ENCODE results near the gene PLD6. TPM values are rescaled to one million over a fixed set of nuclear protein-coding genes. Genes with fewer than 3 reads are reported as not detected.

The PLD6 gene
- total RNA-seq, 1 experiment from 2014 or later, result 0.09 TPM

GRCh38 chr17:17183744-17184143 is 22.4 kb downstream of the PLD6 start:
- no peak overlapping the region for H3K4me3 Mint-ChIP-seq
- H3K9me3 ChIP-seq (ENCODE audit: control insufficient read depth, low read depth, low read length), result no peaks in the 10 kb centered on the region
- no peak overlapping the region for H3K14ac ChIP-seq (ENCODE audit: insufficient read depth, low read length)
- H2BK20ac ChIP-seq (ENCODE audit: low read depth, low read length, poor library complexity, severe bottlenecking), result no peak overlapping the region
- H2AK5ac ChIP-seq (ENCODE audit: insufficient read length, low read length), result no peak overlapping the region
- no peaks in the 10 kb centered on the region for H3K27me3 Mint-ChIP-seq (ENCODE audit: low read depth)
- no CpG with 5 or more reads among the region's 4 CpGs for WGBS (ENCODE audit: extremely low coverage, insufficient read length, low lambda C conversion rate)
- no peak overlapping the region for H2AFZ ChIP-seq (ENCODE audit: low read length)
- no peak overlapping the region for H4K5ac ChIP-seq (ENCODE audit: insufficient read length, low read depth, low read length)
- no peaks in the 10 kb centered on the region for H3K79me1 ChIP-seq (ENCODE audit: insufficient read depth, low read depth, low read length, poor library complexity, severe bottlenecking)
- no peak overlapping the region for H3K9ac ChIP-seq (ENCODE audit: extremely low read depth, insufficient read length, low read length)
- H3K4me2 ChIP-seq (ENCODE audit: insufficient read depth, insufficient read length, low read length), result no peak overlapping the region
- no peak for DNase-seq
- no peak overlapping the region; a peak in 1 of 7 replicates for H3K27ac Mint-ChIP-seq
- no peaks in the 10 kb centered on the region for H3K4me1 ChIP-seq (ENCODE audit: insufficient read depth, low read length)
- H3K56ac ChIP-seq (ENCODE audit: insufficient read length, low read depth, low read length), result no peak overlapping the region
- H3K79me2 ChIP-seq (ENCODE audit: insufficient read depth, low read length), result no peaks in the 10 kb centered on the region
- no peak overlapping the region for H4K8ac ChIP-seq (replicated peaks; ENCODE audit: insufficient read length, low read depth, low read length)
- no peaks in the 10 kb centered on the region for H3K9me3 Mint-ChIP-seq
- H3K4me1 Mint-ChIP-seq, result peaks cover 5 to 20% of the 10 kb centered on the region in 2 experiments
- H3K18ac ChIP-seq (ENCODE audit: insufficient read length, low read depth, low read length), result no peak overlapping the region
- no peak overlapping the region for H2BK5ac ChIP-seq (ENCODE audit: insufficient read length, low read length)
- no peaks in the 10 kb centered on the region for H3K27me3 ChIP-seq (ENCODE audit: insufficient read depth, low read length)
- no peak overlapping the region for H2BK15ac ChIP-seq (ENCODE audit: low read depth, low read length)
- no peak overlapping the region for H3K27ac ChIP-seq (ENCODE audit: insufficient read length, low read depth, low read length)
- no peaks in the 10 kb centered on the region for H3K23me2 ChIP-seq (ENCODE audit: insufficient read length, low read depth, low read length, poor library complexity, severe bottlenecking)
- no peak overlapping the region for H3T11ph ChIP-seq (ENCODE audit: low read length)
- H4K20me1 ChIP-seq (ENCODE audit: control insufficient read depth, insufficient read depth, insufficient read length), result no peaks in the 10 kb centered on the region
- peaks cover 10 to 46% (median 32%) of the 10 kb centered on the region in 3 experiments; a peak in 6 of 7 replicates for H3K36me3 Mint-ChIP-seq (ENCODE audit: insufficient read depth in 1 of 3, low read depth in 3 of 3)
- H3K4ac ChIP-seq (ENCODE audit: low read depth, low read length), result no peak overlapping the region
- no peak overlapping the region for H3K23ac ChIP-seq (ENCODE audit: insufficient read length, low read depth, low read length)
- H4K91ac ChIP-seq (ENCODE audit: insufficient read length, low read depth, low read length), result no peak overlapping the region
- no peak overlapping the region for H2BK12ac ChIP-seq (ENCODE audit: insufficient read length, low read depth, low read length)
- TF ChIP-seq, protein P1, sequence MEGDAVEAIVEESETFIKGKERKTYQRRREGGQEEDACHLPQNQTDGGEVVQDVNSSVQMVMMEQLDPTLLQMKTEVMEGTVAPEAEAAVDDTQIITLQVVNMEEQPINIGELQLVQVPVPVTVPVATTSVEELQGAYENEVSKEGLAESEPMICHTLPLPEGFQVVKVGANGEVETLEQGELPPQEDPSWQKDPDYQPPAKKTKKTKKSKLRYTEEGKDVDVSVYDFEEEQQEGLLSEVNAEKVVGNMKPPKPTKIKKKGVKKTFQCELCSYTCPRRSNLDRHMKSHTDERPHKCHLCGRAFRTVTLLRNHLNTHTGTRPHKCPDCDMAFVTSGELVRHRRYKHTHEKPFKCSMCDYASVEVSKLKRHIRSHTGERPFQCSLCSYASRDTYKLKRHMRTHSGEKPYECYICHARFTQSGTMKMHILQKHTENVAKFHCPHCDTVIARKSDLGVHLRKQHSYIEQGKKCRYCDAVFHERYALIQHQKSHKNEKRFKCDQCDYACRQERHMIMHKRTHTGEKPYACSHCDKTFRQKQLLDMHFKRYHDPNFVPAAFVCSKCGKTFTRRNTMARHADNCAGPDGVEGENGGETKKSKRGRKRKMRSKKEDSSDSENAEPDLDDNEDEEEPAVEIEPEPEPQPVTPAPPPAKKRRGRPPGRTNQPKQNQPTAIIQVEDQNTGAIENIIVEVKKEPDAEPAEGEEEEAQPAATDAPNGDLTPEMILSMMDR (conservative IDR thresholded peaks at IDR 0.05), result no peak
- H2BK120ac ChIP-seq (ENCODE audit: low read depth, low read length, poor library complexity, severe bottlenecking), result no peak overlapping the region

Measured in H9 (cell line).